DND-41 (cell line): ENCODE data around the gene KCNMA1.

Experiments used
- ATAC-seq: fragments of 200-7000 bp; cut with Tn5 transposase; 3 replicates; pipeline ENCODE4 v1.9.1; 2021; ENCODE audit warnings: low read depth; ENCODE audit not compliant: insufficient read depth
- DNase-seq: peaks from one replicate; pipeline ENCODE4 v3.0.0-alpha.2; 2020
- H2AFZ ChIP-seq: 2 replicates; pipeline ENCODE4 v1.6.0; 2012; ENCODE audit warnings: low read depth, low read length
- H3K27ac ChIP-seq: 2 replicates; pipeline ENCODE4 v1.5.1; 2012; ENCODE audit warnings: low read length, inconsistent platforms
- H3K27me3 ChIP-seq: fragments of 200-600 bp; sonication (generic); 2 replicates; pipeline ENCODE4 v1.6.0; 2012; ENCODE audit warnings: low read length, mild to moderate bottlenecking, inconsistent platforms; ENCODE audit not compliant: insufficient read depth, poor library complexity
- H3K36me3 ChIP-seq: 2 replicates; pipeline ENCODE4 v1.5.1; 2012; ENCODE audit warnings: low read length, inconsistent platforms; ENCODE audit not compliant: insufficient read depth
- H3K4me1 ChIP-seq: 2 replicates; pipeline ENCODE4 v1.5.1; 2012; ENCODE audit warnings: mild to moderate bottlenecking, low read length; ENCODE audit not compliant: insufficient read depth
- H3K4me2 ChIP-seq: 2 replicates; pipeline ENCODE4 v1.6.0; 2012; ENCODE audit warnings: mild to moderate bottlenecking, moderate library complexity, low read length, inconsistent platforms; ENCODE audit not compliant: insufficient read depth
- H3K4me3 ChIP-seq, 2 experiments: fragments of 200-600 bp in 1 of 2; shearing (Covaris generic) in 1 of 2; 2 replicates each; pipeline ENCODE4 v1.5.1; 2012 to 2016; ENCODE audit warnings: inconsistent platforms in 2 of 2, low read length in 2 of 2, mild to moderate bottlenecking in 2 of 2, low read depth in 1 of 2, moderate library complexity in 1 of 2
- H3K79me2 ChIP-seq: 2 replicates; pipeline ENCODE4 v1.6.0; 2012; ENCODE audit warnings: low read length, inconsistent platforms; ENCODE audit not compliant: insufficient read depth
- H3K9ac ChIP-seq: 2 replicates; pipeline ENCODE4 v1.6.0; 2012; ENCODE audit warnings: low read depth, mild to moderate bottlenecking, inconsistent platforms, low read length, moderate library complexity
- H3K9me3 ChIP-seq: 2 replicates; pipeline ENCODE4 v1.5.1; 2012; ENCODE audit warnings: low read length, moderate library complexity, mild to moderate bottlenecking, inconsistent platforms; ENCODE audit not compliant: insufficient read depth, severe bottlenecking
- H4K20me1 ChIP-seq: 2 replicates; pipeline ENCODE4 v1.6.0; 2012; ENCODE audit warnings: low read length; ENCODE audit not compliant: insufficient read depth
- CTCF ChIP-seq: IDR thresholded peaks from 2 replicates; pipeline ENCODE4 v1.5.1; 2012; ENCODE audit warnings: borderline replicate concordance, low read length, moderate library complexity, mild to moderate bottlenecking; ENCODE audit not compliant: poor library complexity, severe bottlenecking; ENCODE audit errors: extremely low read depth
- EZH2 ChIP-seq: IDR thresholded peaks from 3 replicates; pipeline ENCODE4 v1.6.1; 2012; ENCODE audit warnings: borderline replicate concordance, low read depth, mild to moderate bottlenecking, moderate library complexity, low read length, inconsistent platforms; ENCODE audit not compliant: severe bottlenecking

The KCNMA1 gene

GRCh38 chr10:77223526-77224460 is 413.8 kb downstream of the KCNMA1 start:
- Histone ChIP-seq H3K79me2 (no peaks in the 10 kb centered on the region), H4K20me1 (no peaks in the 10 kb centered on the region), H3K9me3 (no peaks in the 10 kb centered on the region), H3K4me1 (no peaks in the 10 kb centered on the region), H3K4me3 (no peak overlapping the region), H3K9ac (no peak overlapping the region), H3K4me2 (no peak overlapping the region), H3K36me3 (no peaks in the 10 kb centered on the region), H3K27ac (no peak overlapping the region), H3K27me3 (no peaks in the 10 kb centered on the region), H2AFZ (no peak overlapping the region)
- ATAC-seq (no peak), DNase-seq (no peak)
- TF ChIP-seq EZH2, result no peak
- TF ChIP-seq CTCF, result no peak

DNA sequence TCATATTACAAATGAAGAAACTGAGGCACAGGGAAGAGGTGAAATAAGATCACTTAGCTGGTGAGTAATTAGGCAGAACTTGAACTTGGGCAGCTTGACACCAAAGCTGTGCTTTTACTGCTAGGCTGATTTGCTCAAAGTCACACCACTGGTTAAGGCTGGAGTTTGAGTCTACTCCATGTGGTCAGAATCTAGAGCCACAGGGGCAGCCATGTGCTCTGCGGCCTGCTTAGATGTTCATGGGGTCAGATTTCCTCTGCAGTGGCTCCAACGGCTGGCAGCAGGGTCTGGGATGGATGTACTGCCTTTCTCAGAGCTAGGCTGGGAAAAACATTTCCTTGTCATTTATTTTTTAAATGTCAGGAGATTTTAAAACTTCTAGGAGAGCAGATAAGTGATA is 417.5 kb downstream of the KCNMA1 start:
- no peak overlapping the region for H3K4me2 ChIP-seq
- H3K36me3 ChIP-seq, result no peaks in the 10 kb centered on the region
- no peaks in the 10 kb centered on the region for H3K27me3 ChIP-seq
- TF ChIP-seq CTCF, result no peak
- TF ChIP-seq EZH2, result no peak
- no peaks in the 10 kb centered on the region for H3K4me1 ChIP-seq
- no peak overlapping the region for H2AFZ ChIP-seq
- no peak overlapping the region for H3K9ac ChIP-seq
- H3K79me2 ChIP-seq, result no peaks in the 10 kb centered on the region
- no peaks in the 10 kb centered on the region for H3K9me3 ChIP-seq
- ATAC-seq (no peak), DNase-seq (no peak)
- H3K4me3 ChIP-seq, result no peak overlapping the region
- no peaks in the 10 kb centered on the region for H4K20me1 ChIP-seq
- H3K27ac ChIP-seq, result no peak overlapping the region

DNA sequence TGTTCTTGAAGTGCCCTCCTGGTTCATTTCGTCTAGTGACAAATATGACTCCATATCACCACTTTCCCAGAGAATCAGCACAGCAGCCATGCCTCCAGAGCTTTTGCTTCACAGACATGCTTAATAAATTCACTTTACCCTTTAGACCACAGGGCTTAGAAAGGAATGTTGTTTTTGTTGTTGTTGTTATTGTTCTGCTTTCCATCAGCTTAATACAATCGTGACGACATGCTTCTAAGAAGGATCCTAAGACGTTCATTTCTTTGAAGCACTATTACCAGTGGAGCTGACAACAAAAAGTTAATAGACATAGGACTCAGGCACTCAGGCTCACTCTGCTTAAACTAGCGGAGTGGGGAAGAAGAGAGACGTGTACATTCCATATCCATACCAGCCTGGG is 418.6 kb downstream of the KCNMA1 start:
- Histone ChIP-seq H3K9me3 (no peaks in the 10 kb centered on the region), H3K4me3 (no peak overlapping the region), H3K9ac (no peak overlapping the region), H3K36me3 (no peaks in the 10 kb centered on the region), H3K27me3 (no peaks in the 10 kb centered on the region), H2AFZ (no peak overlapping the region), H4K20me1 (no peaks in the 10 kb centered on the region), H3K4me1 (no peaks in the 10 kb centered on the region), H3K79me2 (no peaks in the 10 kb centered on the region), H3K27ac (no peak overlapping the region), H3K4me2 (no peak overlapping the region)
- DNase-seq, result no peak
- ATAC-seq, result no peak
- TF ChIP-seq EZH2 (no peak), CTCF (no peak)
